HG02623 (cell line): Measurements from ENCODE around the gene NR5A2.
"Not testable (repeated sequence)": the region's sequence is repeated elsewhere in the genome, so short reads cannot be mapped to it uniquely, and the experiment has no call there.

Source experiments
- ATAC-seq: cut with Tn5 transposase; IDR thresholded peaks from one replicate; pipeline ENCODE4 v1.9.1; 2021; ENCODE audit warnings: moderate library complexity; ENCODE audit not compliant: unreplicated experiment

Gene NR5A2

DNA sequence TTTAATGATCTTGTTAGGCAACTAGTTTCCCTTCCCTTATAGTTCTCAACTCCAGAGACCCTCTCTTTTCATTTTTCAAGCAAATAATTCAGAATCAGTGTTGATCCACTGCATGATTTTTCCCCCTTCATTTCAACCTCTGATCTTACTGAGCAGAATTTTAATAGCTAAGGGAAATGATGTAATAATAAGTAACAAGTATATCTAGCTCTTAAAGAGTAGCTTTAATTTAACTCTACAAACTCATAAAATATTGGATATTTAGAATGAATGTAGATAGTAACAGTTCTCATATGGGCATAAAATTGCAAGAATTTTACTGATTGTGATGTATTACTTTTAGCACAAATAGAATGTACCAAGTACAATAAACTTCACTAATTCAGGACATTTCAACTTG lies 130.2 kb downstream of the NR5A2 start:
- no peak for ATAC-seq

- no peak for ATAC-seq
Measured at GRCh38 chr1:200161801-200162200, 134.3 kb downstream of the NR5A2 start.

GRCh38 chr1:200162258-200162657 lies 134.7 kb downstream of the NR5A2 start:
- no peak for ATAC-seq

DNA sequence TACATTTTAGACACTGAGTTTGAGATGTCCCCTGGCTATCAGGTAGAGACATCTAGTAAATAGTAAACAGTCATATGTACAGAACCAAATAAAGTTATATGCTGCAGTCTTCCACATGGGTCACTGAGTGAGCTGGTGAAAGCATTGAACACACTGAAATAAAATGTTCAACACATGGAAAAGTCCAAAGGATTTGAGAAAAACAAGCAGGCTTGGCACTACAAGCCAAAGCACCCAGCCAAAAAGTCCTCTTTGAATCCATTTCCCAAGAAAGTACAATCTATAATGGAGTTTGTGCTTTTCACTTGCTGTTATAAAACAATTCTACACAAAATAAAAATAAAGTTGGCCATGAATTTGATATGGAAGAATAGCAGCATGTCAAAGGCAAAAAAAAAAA lies 135.4 kb downstream of the NR5A2 start:
- ATAC-seq, result no peak

DNA sequence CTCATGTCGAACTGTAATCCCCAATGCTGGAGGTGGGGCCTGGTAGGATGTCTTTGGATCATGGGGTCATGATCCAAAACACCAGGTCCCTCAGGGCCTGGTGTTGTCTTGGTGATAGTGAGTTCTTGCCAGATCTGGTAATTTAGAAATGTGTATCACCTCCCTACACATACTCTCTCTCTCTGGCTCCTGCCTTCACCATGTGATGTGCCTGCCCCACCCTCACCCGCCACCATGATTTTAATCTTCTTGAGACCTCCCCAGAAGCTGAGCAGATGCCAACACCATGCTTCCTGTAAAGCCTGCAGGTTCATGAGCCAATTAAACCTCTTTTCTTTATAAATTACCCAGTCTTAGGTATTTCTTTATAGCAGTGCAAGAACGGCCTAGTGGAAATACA lies 136.4 kb downstream of the NR5A2 start:
- ATAC-seq, result no peak

DNA sequence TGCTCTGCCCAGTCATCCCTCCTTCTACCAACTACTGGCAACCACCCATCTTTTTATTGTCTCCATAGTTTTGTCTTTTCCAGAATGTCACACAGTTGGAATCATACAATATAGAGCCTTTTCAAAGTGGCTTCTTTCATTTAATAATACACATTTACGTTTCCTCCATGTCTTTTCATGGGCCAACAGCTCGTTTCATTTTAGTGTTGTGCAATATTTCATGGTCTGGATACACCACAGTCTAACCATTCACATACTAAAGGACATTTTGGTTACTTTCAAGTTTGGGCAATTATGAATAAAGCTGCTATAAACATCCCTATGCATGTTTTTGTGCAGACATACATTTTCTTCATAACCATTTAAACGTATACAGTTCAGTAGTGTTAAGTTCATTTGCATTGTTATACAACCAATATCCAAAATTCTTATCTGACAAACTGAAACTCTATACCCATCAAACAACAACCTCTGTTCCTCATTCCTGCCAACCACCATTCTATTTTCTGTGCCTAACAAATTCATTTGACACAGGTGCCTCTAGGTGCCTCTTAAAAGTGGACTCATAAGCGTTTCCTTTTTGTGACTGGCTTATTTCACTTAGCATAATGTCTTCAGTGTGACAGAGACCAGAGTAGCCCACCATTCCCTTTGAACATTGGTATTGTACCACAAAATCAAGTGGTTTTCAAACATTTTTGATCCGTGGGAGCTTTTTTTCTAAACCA lies 138.1 kb downstream of the NR5A2 start:
- no peak for ATAC-seq

GRCh38 chr1:200166411-200166810 lies 138.9 kb downstream of the NR5A2 start:
- no peak for ATAC-seq

- no peak for ATAC-seq
Measured at GRCh38 chr1:200168926-200169325, 141.4 kb downstream of the NR5A2 start.

GRCh38 chr1:200172311-200172710 lies 144.8 kb downstream of the NR5A2 start:
- ATAC-seq, result no peak

DNA sequence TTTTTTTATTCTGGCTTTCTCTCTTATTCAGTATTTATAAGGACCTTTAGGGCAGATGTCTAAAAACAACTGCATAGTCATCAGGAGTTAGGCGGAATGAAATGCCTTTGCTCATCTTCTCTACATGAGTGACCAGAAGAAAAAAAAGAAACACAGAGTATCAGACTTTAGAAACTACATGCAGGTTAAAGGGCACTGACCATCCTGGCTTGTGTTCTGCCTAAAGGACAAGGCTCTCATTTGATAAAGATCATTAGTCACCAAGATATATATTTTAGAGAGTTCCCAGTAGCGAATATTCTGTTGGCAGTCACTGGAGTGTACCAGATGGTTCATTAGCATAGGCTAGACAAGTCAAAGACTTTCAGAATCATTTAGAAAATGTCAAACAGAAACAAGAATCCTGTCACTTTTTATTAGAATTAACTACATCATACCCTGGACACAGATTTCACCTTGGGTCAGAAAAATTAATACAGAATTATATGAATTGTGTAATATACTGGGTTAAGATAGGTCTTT lies 145.6 kb downstream of the NR5A2 start:
- ATAC-seq, result no peak

DNA sequence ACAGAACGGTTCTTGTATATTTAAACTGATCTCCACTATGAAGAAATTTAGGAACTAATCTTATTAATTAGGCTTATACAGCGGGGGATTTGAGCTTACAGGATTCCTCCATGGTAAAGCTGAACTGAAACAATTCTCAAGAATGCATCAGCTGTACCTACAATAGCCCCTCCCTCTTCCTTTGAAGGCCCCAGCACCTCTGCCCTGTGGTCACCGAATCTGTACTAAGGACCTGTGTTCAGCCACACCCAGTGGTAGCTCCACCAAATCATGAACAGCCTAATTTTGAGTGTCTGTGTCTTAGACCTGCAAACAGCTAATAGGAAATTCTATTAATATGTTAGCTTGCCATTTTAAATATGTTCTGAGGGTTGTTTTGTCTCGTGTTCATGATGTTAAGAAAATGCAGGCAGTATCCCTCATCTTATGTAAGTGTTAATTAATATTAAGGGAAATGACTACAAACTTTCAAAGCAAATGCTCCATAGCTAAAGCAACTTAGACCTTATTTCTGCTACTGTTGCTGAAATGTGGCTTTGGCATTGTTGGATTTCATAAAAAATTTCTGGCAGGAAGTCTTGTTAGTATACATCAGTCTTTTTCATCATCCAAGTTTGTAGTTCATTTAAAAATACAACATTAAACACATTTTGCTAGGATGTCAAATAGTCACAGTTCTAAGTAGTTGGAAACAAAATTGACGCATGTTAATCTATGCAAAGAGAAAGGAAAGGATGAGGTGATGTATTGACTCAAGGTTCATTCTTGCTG lies 147.2 kb downstream of the NR5A2 start:
- no peak for ATAC-seq

DNA sequence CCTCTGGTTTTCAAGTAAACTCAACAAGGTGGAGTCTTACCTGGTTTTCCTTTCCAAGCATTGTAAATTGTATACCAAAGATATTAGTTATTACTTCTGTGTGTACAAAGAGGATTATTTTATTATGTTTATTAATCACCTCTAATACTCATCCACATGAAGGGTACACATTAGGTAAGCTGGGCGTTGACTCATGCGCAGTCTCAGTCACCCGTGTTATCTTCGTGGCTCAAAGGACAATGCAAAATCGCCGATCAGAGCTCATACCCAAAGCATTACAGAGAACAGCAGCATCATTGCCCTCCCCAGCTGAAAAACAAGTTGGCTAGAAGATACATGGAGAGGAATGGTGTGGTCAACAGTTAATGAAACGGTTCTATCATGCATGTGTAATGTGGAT lies 148.7 kb downstream of the NR5A2 start:
- ATAC-seq, result no peak

DNA sequence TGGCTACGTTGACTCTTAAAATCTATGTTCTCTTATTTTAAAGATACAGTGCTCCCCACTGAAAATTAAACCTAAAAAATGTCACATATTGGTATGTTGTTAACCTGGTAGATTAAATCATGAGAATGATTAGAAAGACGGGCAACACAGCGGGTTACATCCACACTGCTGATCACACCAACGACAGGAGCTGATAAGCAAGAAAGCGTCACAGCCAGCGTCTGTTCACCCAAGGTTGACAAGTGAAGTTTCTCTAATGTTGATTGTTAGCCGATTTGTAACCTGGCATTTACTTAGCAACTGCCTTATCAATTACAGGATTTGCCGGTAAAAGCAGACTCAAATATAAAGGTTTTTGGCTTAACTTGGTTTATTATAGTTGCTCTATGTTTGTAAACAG lies 149.3 kb downstream of the NR5A2 start:
- no peak for ATAC-seq

- ATAC-seq, result no peak
Measured at GRCh38 chr1:200178340-200178739, 150.8 kb downstream of the NR5A2 start.

DNA sequence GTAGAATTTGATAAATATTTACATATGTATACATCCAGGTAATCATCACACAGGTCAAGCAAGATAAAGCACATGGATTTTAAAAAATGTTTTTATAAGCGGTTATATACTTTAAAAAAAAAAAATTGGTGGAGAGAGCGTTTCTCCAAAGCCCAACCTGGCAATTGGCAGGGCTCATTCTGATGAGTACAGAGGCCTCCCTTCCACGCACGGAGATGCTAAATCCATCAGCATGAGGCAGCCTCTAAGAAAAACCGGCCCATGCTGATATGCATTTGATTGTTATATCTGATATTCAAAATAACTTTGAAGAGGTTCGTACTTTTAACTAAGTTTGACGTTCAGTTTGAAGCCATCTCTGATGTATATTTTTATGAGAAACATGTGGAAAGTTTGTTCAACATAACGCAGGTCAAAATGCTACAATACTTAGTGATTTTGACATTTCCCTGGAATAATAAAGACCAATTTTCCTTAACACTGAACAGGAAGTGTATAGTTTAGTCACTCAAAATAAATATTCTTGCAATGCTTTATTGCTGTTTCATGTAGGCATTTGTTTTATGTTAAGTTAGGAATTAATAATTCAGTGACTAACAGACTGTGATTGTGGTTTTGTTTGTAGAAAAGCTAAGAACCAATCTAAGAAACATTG lies 151.7 kb downstream of the NR5A2 start:
- no peak for ATAC-seq

GRCh38 chr1:200179781-200180160 lies 152.3 kb downstream of the NR5A2 start:
- ATAC-seq, result no peak

GRCh38 chr1:200180821-200181220 lies 153.3 kb downstream of the NR5A2 start:
- ATAC-seq, result no peak

- ATAC-seq, result no peak
Measured at GRCh38 chr1:200181861-200182260, 154.4 kb downstream of the NR5A2 start.

- no peak for ATAC-seq
Measured at GRCh38 chr1:200182701-200183100, 155.2 kb downstream of the NR5A2 start.

DNA sequence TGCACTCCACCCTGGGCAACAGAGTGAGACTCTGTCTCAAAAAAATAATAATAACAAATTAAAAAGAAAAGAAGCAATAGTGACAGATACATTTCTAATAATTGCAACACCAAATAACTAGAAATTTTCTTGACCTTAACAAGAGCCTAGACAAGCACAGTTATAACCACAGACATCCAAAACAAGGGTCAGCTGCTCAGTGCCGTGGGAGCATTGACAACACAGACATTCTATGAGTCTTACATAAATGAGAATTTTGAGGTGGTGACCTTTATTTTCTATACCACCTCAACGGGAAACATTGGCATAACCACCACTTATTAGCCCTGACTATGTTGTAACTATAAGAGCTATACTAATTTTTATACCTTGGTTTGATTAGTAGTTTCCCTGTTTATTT lies 156.1 kb downstream of the NR5A2 start:
- no peak for ATAC-seq

GRCh38 chr1:200184196-200184595 lies 156.7 kb downstream of the NR5A2 start:
- no peak for ATAC-seq

DNA sequence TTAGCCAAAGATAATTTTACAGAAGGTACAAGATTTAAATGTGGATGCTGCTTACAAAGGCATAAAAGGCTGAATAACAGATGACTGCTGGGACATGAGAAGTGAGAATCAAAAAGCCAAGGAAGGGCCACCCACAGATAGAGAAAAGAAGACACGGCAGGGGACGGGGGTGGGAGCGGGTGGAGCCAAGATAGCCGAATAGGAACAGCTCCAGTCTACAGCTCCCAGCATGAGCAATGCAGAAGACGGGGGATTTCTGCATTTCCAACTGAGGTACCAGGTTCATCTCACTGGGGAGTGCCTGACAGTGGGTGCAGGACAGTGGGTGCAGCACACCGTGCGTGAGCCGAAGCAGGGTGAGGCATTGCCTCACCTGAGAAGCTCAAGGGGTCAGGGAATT lies 157.7 kb downstream of the NR5A2 start:
- ATAC-seq, result not testable (repeated sequence)
